GM12801 (cell line): Measurements from ENCODE around the gene GADD45B.

Experiments
- CTCF ChIP-seq: IDR thresholded peaks from one replicate; pipeline ENCODE4 v1.5.1; 2011; ENCODE audit warnings: control low read depth; ENCODE audit not compliant: insufficient read length; ENCODE audit errors: extremely low read depth

Gene GADD45B

DNA sequence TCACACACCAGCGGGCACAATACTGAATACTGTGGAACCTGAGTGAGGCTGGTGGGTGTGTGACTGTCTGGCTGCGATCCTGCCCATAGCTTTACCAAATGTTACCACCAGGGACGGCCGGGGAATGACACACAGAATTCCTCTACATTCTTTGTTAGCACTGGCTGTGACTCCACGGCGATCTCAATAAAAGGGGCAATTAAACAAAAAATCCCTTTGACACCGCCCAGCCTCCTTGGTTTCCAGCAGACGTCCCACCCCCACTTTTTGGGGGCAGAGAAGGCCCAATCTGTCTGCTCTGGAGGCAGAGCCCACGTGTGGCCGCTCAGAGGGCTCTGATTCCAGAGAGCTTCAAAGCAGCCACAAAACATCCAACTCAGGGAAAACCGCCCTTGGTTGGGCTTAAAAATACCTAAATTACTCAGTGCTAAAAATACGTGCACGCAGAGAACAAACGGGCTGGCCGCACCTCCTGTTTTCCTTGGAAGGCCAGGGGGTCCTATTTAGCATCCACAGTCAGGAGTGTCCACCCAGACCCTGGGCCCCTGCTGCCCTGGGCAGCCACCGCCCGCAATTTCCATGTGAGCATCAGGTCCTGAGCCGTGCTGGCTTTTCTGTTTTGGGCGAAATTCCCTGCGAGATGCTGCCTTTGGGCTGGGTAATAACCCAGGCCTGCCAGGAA, 47.8 kb downstream of the GADD45B start:
- no peak for TF ChIP-seq CTCF

DNA sequence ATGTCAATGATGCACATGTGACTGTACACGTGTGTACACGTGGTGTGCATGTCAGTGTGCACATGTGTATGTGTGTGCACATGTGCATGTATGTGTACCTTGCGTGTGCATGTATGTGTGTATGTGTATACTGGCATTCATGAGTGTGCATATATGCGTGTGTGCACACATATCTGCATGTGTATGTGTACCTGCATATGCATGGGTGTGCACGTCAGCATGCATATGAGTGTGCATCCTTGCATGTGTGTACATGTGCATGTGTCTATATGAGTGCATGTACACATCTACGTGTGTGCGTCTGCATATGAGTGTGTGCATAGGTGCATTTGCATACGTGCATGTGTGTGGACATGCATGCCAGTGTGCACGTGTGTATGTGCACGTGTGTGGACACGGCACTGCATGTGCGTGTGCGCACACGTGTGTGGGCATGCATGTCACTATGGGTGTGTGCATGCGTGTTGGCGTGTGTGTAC, 48.5 kb downstream of the GADD45B start:
- TF ChIP-seq CTCF = no peak

GRCh38 chr19:2524840-2525723, 49.2 kb downstream of the GADD45B start:
- no peak for TF ChIP-seq CTCF

- TF ChIP-seq CTCF = no peak
These were observed 51.2 kb downstream of the GADD45B start for GRCh38 chr19:2527171-2527570.

DNA sequence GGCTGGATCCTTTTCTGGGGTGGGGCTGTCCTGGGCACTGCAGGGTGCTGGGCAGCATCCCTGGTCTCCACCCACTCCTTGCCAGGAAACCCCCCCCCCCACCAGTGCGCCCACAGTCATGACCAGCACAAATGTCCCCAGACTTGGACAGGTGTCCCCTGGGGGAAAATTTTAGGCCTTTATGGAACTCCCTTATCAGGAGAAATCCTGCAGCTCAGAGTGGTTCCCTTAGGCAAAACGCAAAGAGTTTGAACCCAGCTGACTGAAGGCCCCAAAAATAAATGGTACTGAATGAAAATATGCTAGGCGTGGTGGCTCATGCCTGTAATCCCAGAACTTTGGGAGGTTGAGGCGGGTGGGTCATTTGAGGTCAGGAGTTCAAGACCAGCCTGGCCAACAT, 51.8 kb downstream of the GADD45B start:
- TF ChIP-seq CTCF = no peak
